HepG2 (cell line): ENCODE measurements around the gene SNX15. TPM values are rescaled to one million over a fixed set of nuclear protein-coding genes. Genes with fewer than 3 reads are reported as not detected.

ENCODE experiments used
- BRCA1 ChIP-seq: sonication (generic); formaldehyde crosslinking; IDR thresholded peaks from 2 replicates; pipeline ENCODE4 v1.4.0; 2020; ENCODE audit warnings: missing genetic modification reagents
- CBFB ChIP-seq: sonication (generic); formaldehyde crosslinking; IDR thresholded peaks from 2 replicates; pipeline ENCODE4 v1.4.0; 2020; ENCODE audit warnings: missing genetic modification reagents
- CENPT ChIP-seq: sonication (generic); formaldehyde crosslinking; IDR thresholded peaks from 2 replicates; pipeline ENCODE4 v1.8.0; 2022; ENCODE audit warnings: low read depth, mild to moderate bottlenecking, moderate library complexity, missing genetic modification reagents
- EHMT2 ChIP-seq: fragments of 200-600 bp; sonication (generic); IDR thresholded peaks from 2 replicates; pipeline ENCODE4 v1.7.0; 2017; ENCODE audit warnings: antibody characterized with exemption, low read depth, low read length, borderline replicate concordance
- FOSL2 ChIP-seq: sonication (generic); formaldehyde crosslinking; IDR thresholded peaks from 2 replicates; pipeline ENCODE4 v1.4.0; 2020; ENCODE audit warnings: missing genetic modification reagents
- HNF4A ChIP-seq: sonication (generic); formaldehyde crosslinking; IDR thresholded peaks from 2 replicates; pipeline ENCODE4 v1.4.0; 2020; ENCODE audit warnings: missing genetic modification reagents
- MBNL3 ChIP-seq: fragments of 250-450 bp; sonication (Bioruptor Pico); conservative IDR thresholded peaks from 2 replicates; pipeline ENCODE4 v1.8.0; 2022; ENCODE audit warnings: mild to moderate bottlenecking, inconsistent platforms
- MTERF4 ChIP-seq: sonication (generic); formaldehyde crosslinking; IDR thresholded peaks from 2 replicates; pipeline ENCODE4 v1.8.0; 2023; ENCODE audit warnings: mild to moderate bottlenecking, missing genetic modification reagents
- SIX1 ChIP-seq: sonication (generic); formaldehyde crosslinking; IDR thresholded peaks from 2 replicates; pipeline ENCODE4 v1.4.0; 2020; ENCODE audit warnings: missing genetic modification reagents, borderline replicate concordance
- SNAI1 ChIP-seq: sonication (generic); formaldehyde crosslinking; IDR thresholded peaks from 2 replicates; pipeline ENCODE4 v1.5.0; 2020; ENCODE audit warnings: mild to moderate bottlenecking, missing genetic modification reagents, borderline replicate concordance
- SP140L ChIP-seq: sonication (generic); formaldehyde crosslinking; IDR thresholded peaks from 2 replicates; pipeline ENCODE4 v1.4.0; 2020; ENCODE audit warnings: missing genetic modification reagents, borderline replicate concordance
- SRSF4 ChIP-seq: fragments of 200-400 bp; formaldehyde crosslinking; IDR thresholded peaks from one replicate; pipeline ENCODE4 v1.6.1; 2018; ENCODE audit warnings: mild to moderate bottlenecking, low read depth, low read length, moderate library complexity; ENCODE audit not compliant: poor library complexity, severe bottlenecking
- THYN1 ChIP-seq: sonication (generic); formaldehyde crosslinking; IDR thresholded peaks from 2 replicates; pipeline ENCODE4 v1.8.1; 2023; ENCODE audit warnings: low read depth, mild to moderate bottlenecking, moderate library complexity, missing genetic modification reagents, borderline replicate concordance
- TOPORS ChIP-seq: sonication (generic); formaldehyde crosslinking; IDR thresholded peaks from 2 replicates; pipeline ENCODE4 v1.8.0; 2023; ENCODE audit warnings: mild to moderate bottlenecking, missing genetic modification reagents
- ZFP1 ChIP-seq: IDR thresholded peaks from 2 replicates; pipeline ENCODE4 v1.6.1; 2016
- ZMYM4 ChIP-seq: sonication (generic); formaldehyde crosslinking; IDR thresholded peaks from 2 replicates; pipeline ENCODE4 v1.8.1; 2023; ENCODE audit warnings: mild to moderate bottlenecking, missing genetic modification reagents
- ZNF160 ChIP-seq: sonication (generic); formaldehyde crosslinking; IDR thresholded peaks from 2 replicates; pipeline ENCODE4 v1.8.0; 2022; ENCODE audit warnings: mild to moderate bottlenecking, inconsistent platforms, missing genetic modification reagents
- ZNF253 ChIP-seq: sonication (generic); formaldehyde crosslinking; IDR thresholded peaks from 2 replicates; pipeline ENCODE4 v1.8.0; 2022; ENCODE audit warnings: mild to moderate bottlenecking, missing genetic modification reagents, borderline replicate concordance
- ZNF460 ChIP-seq: sonication (generic); formaldehyde crosslinking; IDR thresholded peaks from 2 replicates; pipeline ENCODE4 v1.5.1; 2020; ENCODE audit warnings: missing genetic modification reagents, mild to moderate bottlenecking, borderline replicate concordance
- ZNF530 ChIP-seq: sonication (generic); formaldehyde crosslinking; IDR thresholded peaks from 2 replicates; pipeline ENCODE4 v1.5.0; 2020; ENCODE audit warnings: low read depth, mild to moderate bottlenecking, missing genetic modification reagents
- ZNF678 ChIP-seq: sonication (generic); formaldehyde crosslinking; IDR thresholded peaks from 2 replicates; pipeline ENCODE4 v1.4.0; 2020; ENCODE audit warnings: mild to moderate bottlenecking, missing genetic modification reagents
- ZNF775 ChIP-seq: sonication (generic); formaldehyde crosslinking; IDR thresholded peaks from 2 replicates; pipeline ENCODE4 v1.4.0; 2020; ENCODE audit warnings: missing genetic modification reagents, mild to moderate bottlenecking, moderate library complexity, borderline replicate concordance
- ZSCAN29 ChIP-seq: sonication (generic); formaldehyde crosslinking; conservative IDR thresholded peaks from 2 replicates; pipeline ENCODE4 v1.4.0; 2020; ENCODE audit warnings: mild to moderate bottlenecking, missing genetic modification reagents
- polyA plus RNA-seq, 8 experiments: library from polyadenylated mRNA; depleted of rRNA in 3 of 8; stranded (reverse) in 7 of 8; unstranded in 1 of 8; fragments of >200 nt; fragmentation: Illumina TruSeq in 4 of 8; extraction: Trizol in 4 of 8; gene quantifications; 2 replicates each; pipeline versions ENCODE4 v1.2.1 to v1.2.3, GENCODE V29; 2011 to 2016; ENCODE audit warnings: low read depth in 4 of 8, missing spikeins in 1 of 8, mixed read lengths in 1 of 8; ENCODE audit not compliant: insufficient read depth in 1 of 8
- total RNA-seq, 5 experiments: library from RNA; depleted of rRNA; stranded (reverse); fragments of >200 nt; fragmentation: Illumina TruSeq; extraction: Trizol; gene quantifications; 2 replicates each; pipeline ENCODE4 v1.2.3, GENCODE V29; 2016; ENCODE audit warnings: low read depth in 1 of 5
- TF ChIP-seq, protein P1 (sequence below): sonication (generic); formaldehyde crosslinking; IDR thresholded peaks from 2 replicates; pipeline ENCODE4 v1.4.0; 2020; ENCODE audit warnings: missing genetic modification reagents; ENCODE audit errors: not compliant biosample characterization
- TF ChIP-seq, protein P2 (sequence below): sonication (generic); formaldehyde crosslinking; IDR thresholded peaks from 2 replicates; pipeline ENCODE4 v1.5.1; 2020; ENCODE audit warnings: missing genetic modification reagents, mild to moderate bottlenecking, borderline replicate concordance
- TF ChIP-seq, protein P3 (sequence below): sonication (generic); formaldehyde crosslinking; IDR thresholded peaks from 2 replicates; pipeline ENCODE4 v1.5.0; 2020; ENCODE audit warnings: missing genetic modification reagents, mild to moderate bottlenecking, borderline replicate concordance

The SNX15 gene
- total and polyA plus RNA-seq, 2 of the 13 experiments (the other 11 are each of a cell fraction or from before 2014, with no cell fraction given), result 19.1 to 22.6 TPM

- 0 out of 2 replicates have a peak, but pooled peaks have one; percentile 8 for TF ChIP-seq FOSL2
- 0 out of 2 replicates have a peak, but pooled peaks have one; percentile 36 for TF ChIP-seq CENPT (CRISPR knock-in tag)
- TF ChIP-seq ZNF678 (CRISPR knock-in tag), result peak; percentile 70; the same call in 1 of the 2 replicates
- TF ChIP-seq, protein P1, sequence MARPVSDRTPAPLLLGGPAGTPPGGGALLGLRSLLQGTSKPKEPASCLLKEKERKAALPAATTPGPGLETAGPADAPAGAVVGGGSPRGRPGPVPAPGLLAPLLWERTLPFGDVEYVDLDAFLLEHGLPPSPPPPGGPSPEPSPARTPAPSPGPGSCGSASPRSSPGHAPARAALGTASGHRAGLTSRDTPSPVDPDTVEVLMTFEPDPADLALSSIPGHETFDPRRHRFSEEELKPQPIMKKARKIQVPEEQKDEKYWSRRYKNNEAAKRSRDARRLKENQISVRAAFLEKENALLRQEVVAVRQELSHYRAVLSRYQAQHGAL (CRISPR knock-in tag), result no peak
- peak; percentile 76 for TF ChIP-seq ZMYM4
- no peak for TF ChIP-seq SRSF4
- TF ChIP-seq ZNF160 (CRISPR knock-in tag), result 0 out of 2 replicates have a peak, but pooled peaks have one; percentile 44
- TF ChIP-seq HNF4A (CRISPR knock-in tag), result no peak
- TF ChIP-seq TOPORS (CRISPR knock-in tag), result peak; percentile 52; the same call in 1 of the 2 replicates
- no peak for TF ChIP-seq ZNF530 (CRISPR knock-in tag)
- TF ChIP-seq ZNF775 (CRISPR knock-in tag), result 0 out of 2 replicates have a peak, but pooled peaks have one; percentile 68
- TF ChIP-seq CBFB (CRISPR knock-in tag), result 0 out of 2 replicates have a peak, but pooled peaks have one; percentile 10
- no peak for TF ChIP-seq ZNF253
- no peak for TF ChIP-seq THYN1
- TF ChIP-seq SP140L (CRISPR knock-in tag), result no peak
- 0 out of 2 replicates have a peak, but pooled peaks have one; percentile 36 for TF ChIP-seq ZSCAN29 (CRISPR knock-in tag)
- no peak for TF ChIP-seq SIX1 (CRISPR knock-in tag)
- no peak for TF ChIP-seq ZNF460 (CRISPR knock-in tag)
- no peak for TF ChIP-seq EHMT2
- TF ChIP-seq, protein P2, sequence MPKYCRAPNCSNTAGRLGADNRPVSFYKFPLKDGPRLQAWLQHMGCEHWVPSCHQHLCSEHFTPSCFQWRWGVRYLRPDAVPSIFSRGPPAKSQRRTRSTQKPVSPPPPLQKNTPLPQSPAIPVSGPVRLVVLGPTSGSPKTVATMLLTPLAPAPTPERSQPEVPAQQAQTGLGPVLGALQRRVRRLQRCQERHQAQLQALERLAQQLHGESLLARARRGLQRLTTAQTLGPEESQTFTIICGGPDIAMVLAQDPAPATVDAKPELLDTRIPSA, result no peak
- TF ChIP-seq, protein P3, sequence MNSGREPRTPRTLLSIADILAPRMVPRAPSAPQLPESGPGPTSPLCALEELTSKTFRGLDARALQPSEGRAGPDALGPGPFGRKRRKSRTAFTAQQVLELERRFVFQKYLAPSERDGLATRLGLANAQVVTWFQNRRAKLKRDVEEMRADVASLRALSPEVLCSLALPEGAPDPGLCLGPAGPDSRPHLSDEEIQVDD (CRISPR knock-in tag), result no peak; the same call in none of the 2 replicates
- no peak for TF ChIP-seq BRCA1 (CRISPR knock-in tag)
- TF ChIP-seq MBNL3 (CRISPR knock-in tag), result no peak
- peak; percentile 27; the same call in 1 of the 2 replicates for TF ChIP-seq SNAI1
- TF ChIP-seq ZFP1 (CRISPR knock-in tag), result no peak
- TF ChIP-seq MTERF4 (CRISPR knock-in tag), result no peak; the same call in 1 of the 2 replicates
Observed at GRCh38 chr11:65013888-65014725, 13.1 kb upstream of the SNX15 start, which contains the start of gene ARL2 (continued).
